DND-41 (cell line): ENCODE measurements around the gene TNIK.

Experiments used
- ATAC-seq: fragments of 200-7000 bp; cut with Tn5 transposase; 3 replicates; pipeline ENCODE4 v1.9.1; 2021; ENCODE audit warnings: low read depth; ENCODE audit not compliant: insufficient read depth
- DNase-seq: peaks from one replicate; pipeline ENCODE4 v3.0.0-alpha.2; 2020
- H2AFZ ChIP-seq: 2 replicates; pipeline ENCODE4 v1.6.0; 2012; ENCODE audit warnings: low read depth, low read length
- H3K27ac ChIP-seq: 2 replicates; pipeline ENCODE4 v1.5.1; 2012; ENCODE audit warnings: low read length, inconsistent platforms
- H3K27me3 ChIP-seq: fragments of 200-600 bp; sonication (generic); 2 replicates; pipeline ENCODE4 v1.6.0; 2012; ENCODE audit warnings: low read length, mild to moderate bottlenecking, inconsistent platforms; ENCODE audit not compliant: insufficient read depth, poor library complexity
- H3K36me3 ChIP-seq: 2 replicates; pipeline ENCODE4 v1.5.1; 2012; ENCODE audit warnings: low read length, inconsistent platforms; ENCODE audit not compliant: insufficient read depth
- H3K4me1 ChIP-seq: 2 replicates; pipeline ENCODE4 v1.5.1; 2012; ENCODE audit warnings: mild to moderate bottlenecking, low read length; ENCODE audit not compliant: insufficient read depth
- H3K4me2 ChIP-seq: 2 replicates; pipeline ENCODE4 v1.6.0; 2012; ENCODE audit warnings: mild to moderate bottlenecking, moderate library complexity, low read length, inconsistent platforms; ENCODE audit not compliant: insufficient read depth
- H3K4me3 ChIP-seq, 2 experiments: fragments of 200-600 bp in 1 of 2; shearing (Covaris generic) in 1 of 2; 2 replicates each; pipeline ENCODE4 v1.5.1; 2012 to 2016; ENCODE audit warnings: inconsistent platforms in 2 of 2, low read length in 2 of 2, mild to moderate bottlenecking in 2 of 2, low read depth in 1 of 2, moderate library complexity in 1 of 2
- H3K79me2 ChIP-seq: 2 replicates; pipeline ENCODE4 v1.6.0; 2012; ENCODE audit warnings: low read length, inconsistent platforms; ENCODE audit not compliant: insufficient read depth
- H3K9ac ChIP-seq: 2 replicates; pipeline ENCODE4 v1.6.0; 2012; ENCODE audit warnings: low read depth, mild to moderate bottlenecking, inconsistent platforms, low read length, moderate library complexity
- H3K9me3 ChIP-seq: 2 replicates; pipeline ENCODE4 v1.5.1; 2012; ENCODE audit warnings: low read length, moderate library complexity, mild to moderate bottlenecking, inconsistent platforms; ENCODE audit not compliant: insufficient read depth, severe bottlenecking
- H4K20me1 ChIP-seq: 2 replicates; pipeline ENCODE4 v1.6.0; 2012; ENCODE audit warnings: low read length; ENCODE audit not compliant: insufficient read depth
- EZH2 ChIP-seq: IDR thresholded peaks from 3 replicates; pipeline ENCODE4 v1.6.1; 2012; ENCODE audit warnings: borderline replicate concordance, low read depth, mild to moderate bottlenecking, moderate library complexity, low read length, inconsistent platforms; ENCODE audit not compliant: severe bottlenecking
- TF ChIP-seq, protein P1 (sequence below): IDR thresholded peaks from 2 replicates; pipeline ENCODE4 v1.5.1; 2012; ENCODE audit warnings: borderline replicate concordance, low read length, moderate library complexity, mild to moderate bottlenecking; ENCODE audit not compliant: poor library complexity, severe bottlenecking; ENCODE audit errors: extremely low read depth

TNIK gene

DNA sequence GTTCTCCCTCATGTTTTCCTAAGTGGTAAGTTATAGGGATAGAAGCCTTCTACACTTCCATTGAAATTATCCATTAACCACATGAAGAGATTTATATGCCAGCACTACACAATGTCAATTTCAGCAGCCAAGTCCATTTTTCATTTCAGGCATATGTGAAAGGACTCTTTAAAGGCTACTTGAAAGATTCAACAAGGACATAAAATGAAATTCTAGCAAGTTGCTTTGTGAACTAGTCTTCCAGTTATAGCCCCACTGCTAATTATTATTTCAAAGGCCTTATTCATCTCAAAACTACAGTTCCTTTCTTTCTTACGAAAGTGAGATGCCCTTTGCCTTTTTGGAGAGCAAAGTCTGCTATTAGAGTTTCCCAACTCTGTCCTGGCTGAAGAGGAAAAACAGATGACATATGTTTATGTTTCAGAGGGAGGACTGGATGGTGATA lies 367.7 kb downstream of the TNIK start:
- peaks cover 9% of the 10 kb centered on the region for H3K27me3 ChIP-seq
- TF ChIP-seq, protein P1, sequence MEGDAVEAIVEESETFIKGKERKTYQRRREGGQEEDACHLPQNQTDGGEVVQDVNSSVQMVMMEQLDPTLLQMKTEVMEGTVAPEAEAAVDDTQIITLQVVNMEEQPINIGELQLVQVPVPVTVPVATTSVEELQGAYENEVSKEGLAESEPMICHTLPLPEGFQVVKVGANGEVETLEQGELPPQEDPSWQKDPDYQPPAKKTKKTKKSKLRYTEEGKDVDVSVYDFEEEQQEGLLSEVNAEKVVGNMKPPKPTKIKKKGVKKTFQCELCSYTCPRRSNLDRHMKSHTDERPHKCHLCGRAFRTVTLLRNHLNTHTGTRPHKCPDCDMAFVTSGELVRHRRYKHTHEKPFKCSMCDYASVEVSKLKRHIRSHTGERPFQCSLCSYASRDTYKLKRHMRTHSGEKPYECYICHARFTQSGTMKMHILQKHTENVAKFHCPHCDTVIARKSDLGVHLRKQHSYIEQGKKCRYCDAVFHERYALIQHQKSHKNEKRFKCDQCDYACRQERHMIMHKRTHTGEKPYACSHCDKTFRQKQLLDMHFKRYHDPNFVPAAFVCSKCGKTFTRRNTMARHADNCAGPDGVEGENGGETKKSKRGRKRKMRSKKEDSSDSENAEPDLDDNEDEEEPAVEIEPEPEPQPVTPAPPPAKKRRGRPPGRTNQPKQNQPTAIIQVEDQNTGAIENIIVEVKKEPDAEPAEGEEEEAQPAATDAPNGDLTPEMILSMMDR = no peak
- no peak for TF ChIP-seq EZH2
- no peak overlapping the region for H3K4me3 ChIP-seq
- no peak for DNase-seq
- no peaks in the 10 kb centered on the region for H3K4me1 ChIP-seq
- H3K9ac ChIP-seq = no peak overlapping the region
- no peak overlapping the region for H2AFZ ChIP-seq
- no peaks in the 10 kb centered on the region for H3K9me3 ChIP-seq
- no peak for ATAC-seq
- no peaks in the 10 kb centered on the region for H3K36me3 ChIP-seq
- H3K27ac ChIP-seq = no peak overlapping the region
- no peaks in the 10 kb centered on the region for H4K20me1 ChIP-seq
- H3K4me2 ChIP-seq = no peak overlapping the region
- H3K79me2 ChIP-seq = no peaks in the 10 kb centered on the region

DNA sequence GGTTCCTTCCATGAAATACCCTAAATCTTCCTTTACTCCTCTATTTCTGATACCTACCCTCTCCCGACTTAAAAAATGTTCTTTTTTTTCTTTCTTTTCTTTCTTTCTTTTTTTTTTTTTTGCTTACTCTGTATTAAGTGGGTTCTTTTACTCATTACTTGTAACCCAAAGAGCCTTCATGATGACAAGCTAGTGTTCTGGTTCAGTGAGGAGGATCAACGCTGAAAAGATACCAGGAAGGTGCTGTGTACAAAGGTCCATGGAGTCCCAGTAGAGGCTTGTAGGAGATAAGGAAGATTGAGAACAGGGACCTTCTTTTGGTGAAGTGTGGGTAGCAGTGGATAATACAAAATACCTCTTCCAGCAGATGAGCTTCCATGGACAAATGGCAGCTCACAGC lies 369.9 kb downstream of the TNIK start:
- ATAC-seq (no peak), DNase-seq (no peak)
- TF ChIP-seq, protein P1 = no peak
- no peak for TF ChIP-seq EZH2
- Histone ChIP-seq H3K4me2 (no peak overlapping the region), H3K36me3 (no peaks in the 10 kb centered on the region), H3K4me3 (no peak overlapping the region), H3K27me3 (peaks cover 14% of the 10 kb centered on the region), H3K79me2 (no peaks in the 10 kb centered on the region), H3K9me3 (no peaks in the 10 kb centered on the region), H3K27ac (no peak overlapping the region), H3K9ac (no peak overlapping the region), H4K20me1 (no peaks in the 10 kb centered on the region), H2AFZ (no peak overlapping the region), H3K4me1 (no peaks in the 10 kb centered on the region)

DNA sequence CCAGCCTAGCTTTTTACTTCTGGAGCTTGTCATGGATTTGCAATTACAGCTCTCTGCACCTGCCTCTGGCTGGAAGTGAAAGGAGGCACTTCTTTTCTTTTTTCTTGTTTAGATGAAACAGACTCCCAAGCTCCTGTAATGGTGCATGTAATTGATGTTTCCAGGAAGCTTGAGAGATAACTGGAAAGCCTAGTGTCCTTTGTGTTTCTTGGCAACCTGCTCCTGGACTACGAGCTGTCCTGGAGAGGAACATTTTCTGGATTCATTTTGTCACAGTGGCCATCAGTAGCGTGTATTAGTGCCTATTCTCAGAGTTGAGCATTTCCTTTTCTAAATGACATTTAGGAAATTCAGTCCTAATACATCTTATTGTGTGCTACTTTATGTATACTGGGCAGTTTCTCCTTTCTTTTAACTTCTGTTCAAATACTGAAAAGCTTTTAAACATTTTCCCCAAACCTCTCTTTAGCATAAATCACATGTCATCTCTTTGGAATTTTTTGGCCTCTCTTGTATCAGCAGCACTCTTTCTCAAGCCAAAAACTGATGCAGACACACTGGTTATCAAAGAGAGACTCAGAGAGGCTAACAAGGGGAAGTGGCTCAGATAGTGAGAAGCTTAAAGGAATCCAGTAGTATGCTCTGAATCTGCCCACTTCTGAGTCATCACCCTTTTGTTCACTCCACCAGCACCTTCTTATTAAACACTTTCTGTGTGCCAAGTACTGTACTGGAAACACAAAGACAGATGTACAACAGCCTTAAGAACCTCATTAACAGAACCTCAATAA lies 371.0 kb downstream of the TNIK start:
- Histone ChIP-seq H3K27me3 (peaks cover 14% of the 10 kb centered on the region), H3K4me3 (no peak overlapping the region), H4K20me1 (no peaks in the 10 kb centered on the region), H3K36me3 (no peaks in the 10 kb centered on the region), H3K9ac (no peak overlapping the region), H2AFZ (no peak overlapping the region), H3K79me2 (no peaks in the 10 kb centered on the region), H3K4me1 (no peaks in the 10 kb centered on the region), H3K9me3 (no peaks in the 10 kb centered on the region), H3K4me2 (no peak overlapping the region), H3K27ac (no peak overlapping the region)
- DNase-seq (no peak), ATAC-seq (no peak)
- TF ChIP-seq, protein P1 = no peak
- TF ChIP-seq EZH2 = no peak
